B cell (primary cell): ENCODE measurements around the gene STARD3.

ENCODE experiments used
- EZH2 ChIP-seq: IDR thresholded peaks from 2 replicates; pipeline ENCODE4 v1.6.1; 2012; ENCODE audit warnings: borderline replicate concordance, low read depth, mild to moderate bottlenecking, moderate library complexity, low read length; ENCODE audit not compliant: insufficient read depth, poor library complexity, severe bottlenecking
- TF ChIP-seq, protein P1 (sequence below): fragments of 200-600 bp; IDR thresholded peaks from one replicate; pipeline ENCODE4 v1.8.0; 2022; ENCODE audit warnings: antibody characterized with exemption, mild to moderate bottlenecking

- TF ChIP-seq, protein P1, sequence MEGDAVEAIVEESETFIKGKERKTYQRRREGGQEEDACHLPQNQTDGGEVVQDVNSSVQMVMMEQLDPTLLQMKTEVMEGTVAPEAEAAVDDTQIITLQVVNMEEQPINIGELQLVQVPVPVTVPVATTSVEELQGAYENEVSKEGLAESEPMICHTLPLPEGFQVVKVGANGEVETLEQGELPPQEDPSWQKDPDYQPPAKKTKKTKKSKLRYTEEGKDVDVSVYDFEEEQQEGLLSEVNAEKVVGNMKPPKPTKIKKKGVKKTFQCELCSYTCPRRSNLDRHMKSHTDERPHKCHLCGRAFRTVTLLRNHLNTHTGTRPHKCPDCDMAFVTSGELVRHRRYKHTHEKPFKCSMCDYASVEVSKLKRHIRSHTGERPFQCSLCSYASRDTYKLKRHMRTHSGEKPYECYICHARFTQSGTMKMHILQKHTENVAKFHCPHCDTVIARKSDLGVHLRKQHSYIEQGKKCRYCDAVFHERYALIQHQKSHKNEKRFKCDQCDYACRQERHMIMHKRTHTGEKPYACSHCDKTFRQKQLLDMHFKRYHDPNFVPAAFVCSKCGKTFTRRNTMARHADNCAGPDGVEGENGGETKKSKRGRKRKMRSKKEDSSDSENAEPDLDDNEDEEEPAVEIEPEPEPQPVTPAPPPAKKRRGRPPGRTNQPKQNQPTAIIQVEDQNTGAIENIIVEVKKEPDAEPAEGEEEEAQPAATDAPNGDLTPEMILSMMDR = no peak
- TF ChIP-seq EZH2 = no peak
Measured at GRCh38 chr17:39650121-39650579, 13.2 kb downstream of the STARD3 start.
